ENCODE data around the gene CD22.

Gene CD22

DNA sequence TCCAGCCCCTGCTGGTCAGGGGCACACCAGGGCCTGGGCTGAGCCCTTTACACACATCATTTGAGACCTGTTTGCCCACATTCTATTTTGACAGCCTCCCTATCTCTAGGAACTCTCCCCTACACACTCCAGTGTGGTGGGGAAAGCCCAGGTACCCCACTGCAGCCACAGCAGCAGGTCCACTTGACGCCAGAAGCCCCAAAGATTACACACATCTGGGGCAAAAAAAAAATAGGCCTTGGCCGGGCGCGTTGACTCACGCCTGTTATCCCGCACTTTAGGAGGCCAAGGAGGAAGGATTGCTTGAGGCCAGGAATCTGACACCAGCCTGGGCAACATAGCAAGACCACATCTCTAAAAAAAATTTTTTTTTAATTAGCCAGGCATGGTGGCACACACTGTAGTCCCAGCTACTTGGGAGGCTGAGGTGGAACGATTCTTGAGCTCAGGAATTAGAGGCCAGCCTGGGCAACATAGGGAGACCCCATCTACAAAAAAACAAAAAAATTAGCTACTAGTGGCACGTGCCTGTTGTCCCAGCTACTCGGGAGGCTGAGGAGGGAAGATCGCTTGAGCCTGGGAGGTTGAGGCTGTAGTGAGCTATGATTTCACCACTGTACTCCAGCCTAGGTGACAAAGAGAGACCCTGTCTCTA lies 18.0 kb upstream of the CD22 start:
- TF ChIP-seq EZH2phosphoT487 (IDR thresholded peaks at IDR 0.05; ENCODE audit: borderline replicate concordance, low read length) = no peak
- TF ChIP-seq, protein P1, sequence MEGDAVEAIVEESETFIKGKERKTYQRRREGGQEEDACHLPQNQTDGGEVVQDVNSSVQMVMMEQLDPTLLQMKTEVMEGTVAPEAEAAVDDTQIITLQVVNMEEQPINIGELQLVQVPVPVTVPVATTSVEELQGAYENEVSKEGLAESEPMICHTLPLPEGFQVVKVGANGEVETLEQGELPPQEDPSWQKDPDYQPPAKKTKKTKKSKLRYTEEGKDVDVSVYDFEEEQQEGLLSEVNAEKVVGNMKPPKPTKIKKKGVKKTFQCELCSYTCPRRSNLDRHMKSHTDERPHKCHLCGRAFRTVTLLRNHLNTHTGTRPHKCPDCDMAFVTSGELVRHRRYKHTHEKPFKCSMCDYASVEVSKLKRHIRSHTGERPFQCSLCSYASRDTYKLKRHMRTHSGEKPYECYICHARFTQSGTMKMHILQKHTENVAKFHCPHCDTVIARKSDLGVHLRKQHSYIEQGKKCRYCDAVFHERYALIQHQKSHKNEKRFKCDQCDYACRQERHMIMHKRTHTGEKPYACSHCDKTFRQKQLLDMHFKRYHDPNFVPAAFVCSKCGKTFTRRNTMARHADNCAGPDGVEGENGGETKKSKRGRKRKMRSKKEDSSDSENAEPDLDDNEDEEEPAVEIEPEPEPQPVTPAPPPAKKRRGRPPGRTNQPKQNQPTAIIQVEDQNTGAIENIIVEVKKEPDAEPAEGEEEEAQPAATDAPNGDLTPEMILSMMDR (IDR thresholded peaks at IDR 0.05; ENCODE audit: low read depth, low read length, poor library complexity, severe bottlenecking) = no peak
- H3K9me3 ChIP-seq (ENCODE audit: control insufficient read depth, insufficient read depth, low read length) = no peaks in the 10 kb centered on the region
- H4K20me1 ChIP-seq (ENCODE audit: control insufficient read depth, insufficient read depth, low read depth, low read length) = no peaks in the 10 kb centered on the region
- H3K79me2 ChIP-seq (ENCODE audit: control insufficient read depth, low read length) = no peaks in the 10 kb centered on the region
- no peak overlapping the region for H3K4me3 ChIP-seq (ENCODE audit: low read length)
- H3K4me1 ChIP-seq (ENCODE audit: control insufficient read depth, low read length) = peaks cover 87% of the 10 kb centered on the region
- no peaks in the 10 kb centered on the region for H3K36me3 ChIP-seq (ENCODE audit: control insufficient read depth, low read length)
- H3F3A ChIP-seq (ENCODE audit: control insufficient read depth, insufficient read depth) = peaks cover 5% of the 10 kb centered on the region; the same call in 1 of the 2 replicates
- no peak overlapping the region for H3K4me2 ChIP-seq (ENCODE audit: low read length)
- H3K9me2 ChIP-seq (replicated peaks; ENCODE audit: control insufficient read depth, low read length) = no peaks in the 10 kb centered on the region
- H3K27ac ChIP-seq (ENCODE audit: low read depth, low read length) = no peak overlapping the region
- H3K27me3 ChIP-seq (ENCODE audit: control insufficient read depth, low read length) = no peaks in the 10 kb centered on the region

DNA sequence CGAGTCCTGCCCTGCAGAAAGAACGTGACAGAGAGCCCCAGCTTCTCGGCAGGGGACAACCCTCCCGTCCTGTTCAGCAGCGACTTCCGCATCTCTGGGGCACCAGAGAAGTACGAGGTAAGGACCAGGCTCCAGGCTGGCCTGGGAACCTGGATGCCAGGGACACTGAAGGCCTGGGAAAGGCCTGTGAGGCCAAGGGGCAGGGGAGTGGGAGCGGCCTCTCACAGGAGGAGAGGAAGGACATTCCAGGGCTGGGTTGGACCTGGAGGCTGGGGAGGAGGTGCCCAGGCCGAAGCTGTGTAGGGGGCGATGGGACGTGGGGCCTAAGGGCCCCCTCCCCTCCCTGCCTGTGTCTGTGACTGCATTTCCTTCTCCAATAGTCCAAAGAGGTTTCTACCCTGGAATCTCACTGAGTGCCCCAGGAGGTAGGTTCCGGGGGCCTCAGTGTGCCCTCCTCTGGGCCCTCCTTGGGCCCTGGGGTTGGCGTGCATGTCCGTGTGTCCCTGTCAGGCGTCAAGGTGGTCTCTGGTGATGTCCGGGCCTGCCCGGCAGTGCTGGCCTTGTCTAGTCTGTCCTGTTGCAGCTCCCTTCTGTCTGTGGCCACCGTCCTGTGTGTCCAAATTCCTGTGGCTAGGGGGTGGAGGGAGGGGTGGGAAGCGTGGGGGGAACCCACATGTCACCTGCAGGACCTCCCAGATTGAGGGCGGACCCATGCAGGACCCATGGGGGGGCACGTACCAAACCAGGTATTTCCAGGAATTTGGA lies 16.9 kb upstream of the CD22 start:
- H3K4me2 ChIP-seq (ENCODE audit: low read length) = no peak overlapping the region
- TF ChIP-seq EZH2phosphoT487 (IDR thresholded peaks at IDR 0.05; ENCODE audit: borderline replicate concordance, low read length) = no peak
- TF ChIP-seq, protein P1 (IDR thresholded peaks at IDR 0.05; ENCODE audit: low read depth, low read length, poor library complexity, severe bottlenecking) = no peak
- H3K4me1 ChIP-seq (ENCODE audit: control insufficient read depth, low read length) = peaks cover 87% of the 10 kb centered on the region
- H3K27ac ChIP-seq (ENCODE audit: low read depth, low read length) = no peak overlapping the region
- H4K20me1 ChIP-seq (ENCODE audit: control insufficient read depth, insufficient read depth, low read depth, low read length) = no peaks in the 10 kb centered on the region
- H3K9me2 ChIP-seq (replicated peaks; ENCODE audit: control insufficient read depth, low read length) = no peaks in the 10 kb centered on the region
- no peaks in the 10 kb centered on the region for H3K27me3 ChIP-seq (ENCODE audit: control insufficient read depth, low read length)
- H3K4me3 ChIP-seq (ENCODE audit: low read length) = no peak overlapping the region
- H3K9me3 ChIP-seq (ENCODE audit: control insufficient read depth, insufficient read depth, low read length) = no peaks in the 10 kb centered on the region
- H3K79me2 ChIP-seq (ENCODE audit: control insufficient read depth, low read length) = no peaks in the 10 kb centered on the region
- no peaks in the 10 kb centered on the region for H3K36me3 ChIP-seq (ENCODE audit: control insufficient read depth, low read length)
- H3F3A ChIP-seq (ENCODE audit: control insufficient read depth, insufficient read depth) = peaks cover 11% of the 10 kb centered on the region; the same call in 1 of the 2 replicates

DNA sequence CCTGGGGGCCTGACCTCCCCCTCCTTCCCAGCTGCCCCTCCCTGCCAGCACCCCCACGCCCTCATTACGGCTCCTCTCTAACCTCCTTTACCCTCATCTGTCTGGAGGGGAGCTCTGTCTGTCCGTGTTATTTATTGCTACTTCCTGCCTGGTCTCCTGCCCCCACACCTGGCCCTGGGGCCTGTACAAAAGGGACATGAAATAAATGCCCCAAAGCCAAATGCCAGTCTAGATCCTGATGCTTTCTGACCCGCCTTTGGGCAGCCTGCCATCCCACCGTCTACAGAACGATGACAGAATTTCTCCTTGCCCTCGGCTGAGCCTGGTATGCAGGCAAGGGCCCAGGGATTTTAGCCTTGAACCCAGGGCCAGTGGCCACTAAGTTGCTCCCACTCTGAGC lies 15.4 kb upstream of the CD22 start:
- Histone ChIP-seq H3K9me3 (ENCODE audit: control insufficient read depth, insufficient read depth, low read length) (no peaks in the 10 kb centered on the region), H3K4me1 (ENCODE audit: control insufficient read depth, low read length) (peaks cover 87% of the 10 kb centered on the region), H3K4me2 (ENCODE audit: low read length) (peak overlapping the region; percentile 45), H3K9me2 (replicated peaks; ENCODE audit: control insufficient read depth, low read length) (no peaks in the 10 kb centered on the region), H4K20me1 (ENCODE audit: control insufficient read depth, insufficient read depth, low read depth, low read length) (no peaks in the 10 kb centered on the region), H3K79me2 (ENCODE audit: control insufficient read depth, low read length) (no peaks in the 10 kb centered on the region), H3K27ac (ENCODE audit: low read depth, low read length) (peak overlapping the region; percentile 12), H3F3A (ENCODE audit: control insufficient read depth, insufficient read depth) (peaks cover 11% of the 10 kb centered on the region; the same call in 1 of the 2 replicates), H3K36me3 (ENCODE audit: control insufficient read depth, low read length) (no peaks in the 10 kb centered on the region), H3K4me3 (ENCODE audit: low read length) (peak overlapping the region; percentile 24), H3K27me3 (ENCODE audit: control insufficient read depth, low read length) (no peaks in the 10 kb centered on the region)
- TF ChIP-seq, protein P1 (IDR thresholded peaks at IDR 0.05; ENCODE audit: low read depth, low read length, poor library complexity, severe bottlenecking) = no peak

Data from DOHH2 (cell line).